Thoracic aorta (tissue), 2 donors: ENCODE measurements around the gene CRB2. TPM values are rescaled to one million over a fixed set of nuclear protein-coding genes. Genes with fewer than 3 reads are reported as not detected.

Experiments used
- ATAC-seq: fragments of 150-250 bp; one replicate; pipeline ENCODE4 v1.8.0; 2017; ENCODE audit warnings: low read depth; ENCODE audit not compliant: insufficient number of reproducible peaks, low FRiP score
- DNase-seq: peaks from one replicate; pipeline ENCODE4 v3.0.0-alpha.2; 2020; ENCODE audit warnings: low spot score
- H3K27ac ChIP-seq, 2 donors: fragments of 200-600 bp; sonication (generic); 1 replicate in 1 of 2; 2 replicates in 1 of 2; pipeline ENCODE4 v1.5.1; 2016; ENCODE audit warnings: mild to moderate bottlenecking in 2 of 2, moderate library complexity in 2 of 2
- H3K27me3 ChIP-seq: fragments of 200-600 bp; sonication (generic); replicated peaks from 2 replicates; pipeline ENCODE4 v1.6.0; 2016; ENCODE audit warnings: mild to moderate bottlenecking; ENCODE audit not compliant: insufficient read depth
- H3K36me3 ChIP-seq: fragments of 200-600 bp; sonication (generic); one replicate; pipeline ENCODE4 v1.5.1; 2016
- H3K4me1 ChIP-seq, 2 donors: fragments of 200-600 bp; sonication (generic); 1 replicate in 1 of 2; 2 replicates in 1 of 2; pipeline versions ENCODE4 v1.5.1 to v1.6.0; 2016; ENCODE audit warnings: low read depth in 2 of 2, mild to moderate bottlenecking in 1 of 2; ENCODE audit not compliant: control insufficient read depth in 1 of 2
- H3K4me3 ChIP-seq: fragments of 200-600 bp; sonication (generic); 2 replicates; pipeline ENCODE4 v1.5.1; 2016; ENCODE audit warnings: mild to moderate bottlenecking
- H3K9me3 ChIP-seq: fragments of 200-600 bp; sonication (generic); 2 replicates; pipeline ENCODE4 v1.5.1; 2016
- CTCF ChIP-seq: fragments of 200-600 bp; sonication (generic); IDR thresholded peaks from one replicate; pipeline ENCODE4 v1.5.1; 2019; ENCODE audit warnings: antibody characterized with exemption
- total RNA-seq, 2 donors: library from RNA; depleted of rRNA; stranded (reverse); fragments of >200 nt; gene quantifications; one replicate each; pipeline versions ENCODE4 v1.1.0 to v1.2.3, GENCODE V29; 2016

CRB2 gene
- total RNA-seq, 2 donors from 2014 or later = not detected

DNA sequence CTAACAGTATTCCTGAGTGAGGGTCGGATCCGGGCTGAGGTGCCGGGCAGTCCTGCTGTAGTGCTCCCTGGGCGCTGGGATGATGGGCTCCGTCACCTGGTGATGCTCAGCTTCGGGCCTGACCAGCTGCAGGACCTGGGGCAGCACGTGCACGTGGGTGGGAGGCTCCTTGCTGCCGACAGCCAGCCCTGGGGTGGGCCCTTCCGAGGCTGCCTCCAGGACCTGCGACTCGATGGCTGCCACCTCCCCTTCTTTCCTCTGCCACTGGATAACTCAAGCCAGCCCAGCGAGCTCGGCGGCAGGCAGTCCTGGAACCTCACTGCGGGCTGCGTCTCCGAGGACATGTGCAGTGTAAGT, 15.2 kb downstream of the CRB2 start:
- ATAC-seq (no peak), DNase-seq (no peak)
- no peak overlapping the region for H3K4me3 ChIP-seq
- no peak for TF ChIP-seq CTCF
- no peak overlapping the region for H3K27ac ChIP-seq
- H3K4me1 ChIP-seq = peaks cover 0 to 6% of the 10 kb centered on the region in 2 donors
- no peaks in the 10 kb centered on the region for H3K27me3 ChIP-seq
- H3K36me3 ChIP-seq = no peaks in the 10 kb centered on the region
- no peaks in the 10 kb centered on the region for H3K9me3 ChIP-seq

DNA sequence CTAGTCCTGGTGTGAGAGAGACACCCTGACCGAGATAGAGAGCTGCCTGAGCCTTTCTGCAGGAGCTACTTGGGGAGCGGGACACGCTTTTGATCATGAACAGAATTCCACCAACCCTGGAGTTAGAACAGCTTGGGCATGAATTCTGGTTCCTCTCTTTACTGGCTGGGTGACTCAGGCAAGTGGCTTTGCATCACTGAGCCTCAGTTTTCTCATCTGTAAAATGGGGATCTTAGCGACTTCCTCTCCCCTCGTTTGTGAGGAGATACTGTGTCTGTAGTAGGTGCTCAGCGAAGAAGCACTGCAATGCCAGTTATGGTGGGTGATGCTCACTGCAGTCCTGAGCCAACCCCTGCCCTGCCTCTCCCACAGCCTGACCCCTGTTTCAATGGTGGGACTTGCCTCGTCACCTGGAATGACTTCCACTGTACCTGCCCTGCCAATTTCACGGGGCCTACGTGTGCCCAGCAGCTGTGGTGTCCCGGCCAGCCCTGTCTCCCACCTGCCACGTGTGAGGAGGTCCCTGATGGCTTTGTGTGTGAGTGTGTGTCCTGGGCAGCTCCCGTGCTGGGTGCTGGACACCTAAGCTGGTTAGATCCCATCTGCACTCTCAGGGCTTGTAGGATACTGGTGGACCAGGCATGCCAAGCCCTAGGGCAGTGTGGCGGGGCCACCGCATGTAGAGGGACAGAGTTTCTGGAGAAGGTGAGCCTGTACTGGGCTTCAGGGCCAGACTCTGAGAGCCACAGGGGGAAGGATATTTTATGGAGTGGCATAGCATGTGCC, 16.0 kb downstream of the CRB2 start:
- H3K4me3 ChIP-seq = no peak overlapping the region
- H3K4me1 ChIP-seq = peaks cover 0 to 9% of the 10 kb centered on the region in 2 donors
- no peaks in the 10 kb centered on the region for H3K36me3 ChIP-seq
- no peak for TF ChIP-seq CTCF
- ATAC-seq (no peak), DNase-seq (no peak)
- no peak overlapping the region for H3K27ac ChIP-seq
- H3K27me3 ChIP-seq = no peaks in the 10 kb centered on the region
- H3K9me3 ChIP-seq = no peaks in the 10 kb centered on the region

DNA sequence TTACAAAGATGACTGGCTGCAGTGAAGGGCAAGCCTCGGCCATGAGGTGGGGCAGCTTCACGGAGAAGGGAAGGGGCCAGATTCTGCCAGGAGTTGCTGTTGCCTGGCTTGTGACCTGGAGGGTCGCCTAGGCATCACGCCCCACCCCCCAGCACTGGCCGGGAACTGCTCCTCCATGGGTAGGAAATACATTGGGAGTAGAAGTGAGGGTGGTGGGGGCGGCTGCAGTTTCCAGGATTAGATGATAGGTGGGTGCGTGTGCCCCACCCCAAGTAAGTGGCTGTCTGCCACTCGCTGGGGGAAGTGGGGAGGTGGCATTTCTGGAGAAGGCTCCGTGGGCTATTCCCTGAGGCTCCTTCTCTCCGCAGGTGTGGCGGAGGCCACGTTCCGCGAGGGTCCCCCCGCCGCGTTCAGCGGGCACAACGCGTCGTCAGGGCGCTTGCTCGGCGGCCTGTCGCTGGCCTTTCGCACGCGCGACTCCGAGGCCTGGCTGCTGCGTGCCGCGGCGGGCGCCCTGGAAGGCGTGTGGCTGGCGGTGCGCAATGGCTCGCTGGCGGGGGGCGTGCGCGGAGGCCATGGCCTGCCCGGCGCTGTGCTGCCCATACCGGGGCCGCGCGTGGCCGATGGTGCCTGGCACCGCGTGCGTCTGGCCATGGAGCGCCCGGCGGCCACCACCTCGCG, 16.9 kb downstream of the CRB2 start:
- Histone ChIP-seq H3K27ac (no peak overlapping the region), H3K36me3 (no peaks in the 10 kb centered on the region), H3K4me3 (no peak overlapping the region), H3K27me3 (no peaks in the 10 kb centered on the region), H3K9me3 (no peaks in the 10 kb centered on the region), H3K4me1 (peaks cover 0 to 9% of the 10 kb centered on the region in 2 donors)
- DNase-seq (no peak), ATAC-seq (no peak)
- no peak for TF ChIP-seq CTCF

DNA sequence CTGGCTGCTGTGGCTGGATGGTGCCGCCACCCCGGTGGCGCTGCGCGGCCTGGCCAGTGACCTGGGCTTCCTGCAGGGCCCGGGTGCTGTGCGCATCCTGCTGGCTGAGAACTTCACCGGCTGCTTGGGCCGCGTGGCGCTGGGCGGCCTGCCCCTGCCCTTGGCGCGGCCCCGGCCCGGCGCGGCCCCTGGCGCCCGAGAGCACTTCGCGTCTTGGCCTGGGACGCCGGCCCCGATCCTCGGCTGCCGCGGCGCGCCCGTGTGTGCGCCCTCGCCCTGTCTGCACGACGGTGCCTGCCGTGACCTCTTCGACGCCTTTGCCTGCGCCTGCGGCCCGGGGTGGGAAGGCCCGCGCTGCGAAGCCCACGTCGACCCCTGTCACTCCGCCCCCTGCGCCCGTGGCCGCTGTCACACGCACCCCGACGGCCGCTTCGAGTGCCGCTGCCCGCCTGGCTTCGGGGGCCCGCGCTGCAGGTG, 17.5 kb downstream of the CRB2 start:
- H3K9me3 ChIP-seq = no peaks in the 10 kb centered on the region
- H3K4me1 ChIP-seq = peaks cover 0 to 9% of the 10 kb centered on the region in 2 donors
- DNase-seq (no peak), ATAC-seq (no peak)
- H3K4me3 ChIP-seq = no peak overlapping the region
- H3K27me3 ChIP-seq = no peaks in the 10 kb centered on the region
- H3K36me3 ChIP-seq = no peaks in the 10 kb centered on the region
- no peak overlapping the region for H3K27ac ChIP-seq
- TF ChIP-seq CTCF = no peak

- ATAC-seq = no peak
- Histone ChIP-seq H3K36me3 (no peaks in the 10 kb centered on the region), H3K27ac (no peak overlapping the region), H3K9me3 (no peaks in the 10 kb centered on the region), H3K4me1 (peaks cover 0 to 9% of the 10 kb centered on the region in 2 donors), H3K27me3 (no peaks in the 10 kb centered on the region), H3K4me3 (no peak overlapping the region)
- DNase-seq = no peak
- TF ChIP-seq CTCF = no peak
Measured at GRCh38 chr9:123373946-123374345, 17.9 kb downstream of the CRB2 start.
